ENCODE data around the gene MLLT3. TPM values are rescaled to one million over a fixed set of nuclear protein-coding genes. Genes with fewer than 3 reads are reported as not detected.
A peak's percentile ranks its signal among the peaks of the same experiment; 100 is the strongest.

MLLT3 gene
- total and polyA plus RNA-seq, 10 donors, result 2.8 to 15.2 (median 10.6) TPM

DNA sequence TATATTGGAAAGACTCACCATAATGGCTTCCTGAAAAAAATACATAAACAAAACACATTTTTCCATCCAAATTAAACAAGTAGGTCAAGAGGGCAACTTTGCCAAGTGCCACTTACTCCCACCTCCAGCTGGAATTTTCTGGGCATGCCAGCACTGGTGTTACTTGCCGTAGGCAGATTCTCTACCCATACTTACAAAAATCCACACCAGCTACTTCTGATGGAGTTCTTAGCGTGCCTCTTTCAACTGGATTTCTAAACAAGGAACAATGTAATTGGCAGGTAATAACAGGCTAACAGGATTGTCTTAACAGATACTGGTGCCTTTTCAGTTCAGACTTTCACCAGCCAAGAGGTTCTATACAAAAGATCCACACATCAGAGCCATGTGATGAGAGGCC is 301.4 kb downstream of the MLLT3 start:
- no peaks in the 10 kb centered on the region for H3K4me1 ChIP-seq
- no peak overlapping the region for H3K27ac ChIP-seq
- no peak for DNase-seq
- TF ChIP-seq, protein P1, sequence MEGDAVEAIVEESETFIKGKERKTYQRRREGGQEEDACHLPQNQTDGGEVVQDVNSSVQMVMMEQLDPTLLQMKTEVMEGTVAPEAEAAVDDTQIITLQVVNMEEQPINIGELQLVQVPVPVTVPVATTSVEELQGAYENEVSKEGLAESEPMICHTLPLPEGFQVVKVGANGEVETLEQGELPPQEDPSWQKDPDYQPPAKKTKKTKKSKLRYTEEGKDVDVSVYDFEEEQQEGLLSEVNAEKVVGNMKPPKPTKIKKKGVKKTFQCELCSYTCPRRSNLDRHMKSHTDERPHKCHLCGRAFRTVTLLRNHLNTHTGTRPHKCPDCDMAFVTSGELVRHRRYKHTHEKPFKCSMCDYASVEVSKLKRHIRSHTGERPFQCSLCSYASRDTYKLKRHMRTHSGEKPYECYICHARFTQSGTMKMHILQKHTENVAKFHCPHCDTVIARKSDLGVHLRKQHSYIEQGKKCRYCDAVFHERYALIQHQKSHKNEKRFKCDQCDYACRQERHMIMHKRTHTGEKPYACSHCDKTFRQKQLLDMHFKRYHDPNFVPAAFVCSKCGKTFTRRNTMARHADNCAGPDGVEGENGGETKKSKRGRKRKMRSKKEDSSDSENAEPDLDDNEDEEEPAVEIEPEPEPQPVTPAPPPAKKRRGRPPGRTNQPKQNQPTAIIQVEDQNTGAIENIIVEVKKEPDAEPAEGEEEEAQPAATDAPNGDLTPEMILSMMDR (IDR thresholded peaks at IDR 0.05 in 8 of 11, conservative IDR thresholded peaks at IDR 0.05 in 3 of 11), result no peak
- no peaks in the 10 kb centered on the region for H3K27me3 ChIP-seq (replicated peaks in 1 of 7)
- no peak overlapping the region for H3K4me3 ChIP-seq
- 62 to 98% (median 95%) methylated on average over 2 of the region's 2 CpGs for WGBS, 5 donors
- H3K9me3 ChIP-seq, result no peaks in the 10 kb centered on the region
- intact Hi-C loops (cut with DNase I; ENCODE audit: low total_unique reads), result no loop called here
- no peaks in the 10 kb centered on the region for H3K36me3 ChIP-seq

DNA sequence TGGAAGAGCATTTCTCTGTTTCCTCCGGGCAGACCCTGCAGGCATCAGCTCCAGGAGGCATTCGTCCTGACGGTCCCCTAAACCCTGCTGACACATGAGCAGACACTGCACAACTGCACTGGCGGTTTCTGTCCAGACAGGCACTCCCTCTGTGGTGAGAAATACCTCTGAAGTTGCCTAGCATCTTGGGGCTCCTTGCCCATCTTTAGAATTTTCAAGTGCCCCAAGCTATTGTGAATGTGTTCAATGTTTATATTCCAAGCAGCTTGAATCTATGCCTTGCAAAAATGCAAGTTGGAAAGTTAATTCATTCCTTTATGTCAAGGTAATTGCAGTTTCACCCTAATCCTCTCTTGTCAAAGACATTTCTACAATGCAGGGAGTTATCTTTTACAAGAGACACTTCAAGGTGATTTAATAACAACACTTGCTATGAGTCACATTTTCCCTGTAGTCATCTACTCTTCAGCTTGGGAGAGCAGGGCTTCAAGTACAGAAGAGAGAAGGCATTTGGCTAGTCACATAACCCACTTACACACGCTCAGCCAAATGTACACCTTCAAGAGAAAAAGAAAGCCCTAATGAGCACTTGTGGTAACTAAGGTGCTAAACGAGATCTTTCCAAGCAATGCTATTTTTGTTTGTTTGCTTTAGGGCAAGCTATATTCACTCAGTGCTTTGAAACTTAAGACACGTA is 302.5 kb downstream of the MLLT3 start:
- intact Hi-C loops (cut with DNase I; ENCODE audit: low total_unique reads), result no loop called here

DNA sequence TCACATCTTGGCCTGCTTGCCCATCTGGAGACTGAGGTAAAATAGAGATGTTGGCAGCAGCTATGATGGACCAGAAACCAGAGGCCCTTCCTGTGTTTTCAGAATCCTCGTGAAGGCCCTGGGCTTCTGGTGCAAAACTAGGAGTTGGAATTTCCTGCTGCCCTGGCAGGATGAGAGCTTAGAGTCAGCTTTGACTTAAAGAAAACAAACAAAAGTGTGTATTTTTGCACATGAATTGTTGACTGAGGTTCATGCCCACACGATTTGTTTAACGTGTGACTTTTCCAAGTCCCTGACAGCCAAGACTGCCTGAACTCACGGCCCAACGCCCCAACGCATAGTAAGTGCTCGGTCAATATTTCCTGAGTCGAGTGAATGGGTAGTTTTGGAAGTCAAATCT is 303.1 kb downstream of the MLLT3 start:
- H3K27ac ChIP-seq, result peak overlapping the region in 1 of 8 donors; percentile 17
- intact Hi-C loops (cut with DNase I; ENCODE audit: low total_unique reads), result no loop called here
- H3K9me3 ChIP-seq, result no peaks in the 10 kb centered on the region
- H3K4me3 ChIP-seq, result no peak overlapping the region
- H3K27me3 ChIP-seq (replicated peaks in 1 of 7), result no peaks in the 10 kb centered on the region
- TF ChIP-seq POLR2AphosphoS5 (IDR thresholded peaks at IDR 0.05), result no peak
- TF ChIP-seq, protein P1 (IDR thresholded peaks at IDR 0.05 in 8 of 11, conservative IDR thresholded peaks at IDR 0.05 in 3 of 11), result no peak
- no peak for TF ChIP-seq POLR2A (IDR thresholded peaks at IDR 0.05)
- no peak for DNase-seq
- 77 to 86% (median 82%) methylated on average over 8 of the region's 8 CpGs for WGBS, 5 donors
- H3K4me1 ChIP-seq, result no peaks in the 10 kb centered on the region
- H3K36me3 ChIP-seq, result no peaks in the 10 kb centered on the region

More for the DNA sequence above, 302.5 kb downstream of the MLLT3 start:
- H3K36me3 ChIP-seq, result no peaks in the 10 kb centered on the region
- no peaks in the 10 kb centered on the region for H3K4me1 ChIP-seq
- no peak for DNase-seq
- H3K9me3 ChIP-seq, result no peaks in the 10 kb centered on the region
- H3K27me3 ChIP-seq (replicated peaks in 1 of 7), result no peaks in the 10 kb centered on the region
- WGBS, 5 donors, result 73 to 83% (median 82%) methylated on average over 7 of the region's 7 CpGs
- peak overlapping the region in 1 of 8 donors; percentile 17 for H3K27ac ChIP-seq
- H3K4me3 ChIP-seq, result no peak overlapping the region
- TF ChIP-seq POLR2A (IDR thresholded peaks at IDR 0.05) (no peak), POLR2AphosphoS5 (IDR thresholded peaks at IDR 0.05) (no peak)
- TF ChIP-seq, protein P1 (IDR thresholded peaks at IDR 0.05 in 8 of 11, conservative IDR thresholded peaks at IDR 0.05 in 3 of 11), result no peak

DNA sequence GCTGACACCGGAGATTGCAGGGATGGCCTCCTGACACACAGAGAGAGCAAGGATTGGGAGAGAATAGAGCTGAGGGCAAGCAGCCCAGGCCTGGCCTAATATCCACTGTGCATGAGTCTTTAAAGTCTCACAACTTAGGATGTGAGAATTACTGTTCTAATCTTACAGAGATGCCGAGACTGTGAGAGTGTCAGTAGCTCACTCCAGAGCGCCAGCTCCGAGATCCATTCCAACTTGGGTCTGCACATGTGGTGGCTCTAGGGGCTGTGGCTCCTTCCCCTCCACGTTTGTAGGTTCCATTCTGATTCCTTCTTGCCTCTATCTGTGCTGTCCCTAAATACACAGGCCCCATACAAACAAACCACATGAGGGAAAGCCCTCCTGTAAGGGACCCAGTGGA is 304.6 kb downstream of the MLLT3 start:
- TF ChIP-seq, protein P1 (IDR thresholded peaks at IDR 0.05 in 8 of 11, conservative IDR thresholded peaks at IDR 0.05 in 3 of 11), result no peak
- TF ChIP-seq POLR2AphosphoS5 (IDR thresholded peaks at IDR 0.05), result no peak
- no peak for TF ChIP-seq POLR2A (IDR thresholded peaks at IDR 0.05)
- Histone ChIP-seq H3K4me1 (no peaks in the 10 kb centered on the region), H3K27me3 (replicated peaks in 1 of 7) (no peaks in the 10 kb centered on the region), H3K27ac (no peak overlapping the region), H3K36me3 (no peaks in the 10 kb centered on the region), H3K9me3 (no peaks in the 10 kb centered on the region), H3K4me3 (no peak overlapping the region)
- intact Hi-C loops (cut with DNase I; ENCODE audit: low total_unique reads), result no loop called here
- no peak for DNase-seq
- WGBS, 5 donors, result 89 to 91% (median 91%) methylated on average over 5 of the region's 5 CpGs

Measured in spleen (tissue), 11 donors.